ENCODE data around the gene ZNF519. TPM values are rescaled to one million over a fixed set of nuclear protein-coding genes. Genes with fewer than 3 reads are reported as not detected.

The ZNF519 gene
- total and polyA plus RNA-seq, 2 of the 8 experiments (the other 6 are each of a cell fraction or from before 2014, with no cell fraction given), result 24.0 to 38.6 TPM

DNA sequence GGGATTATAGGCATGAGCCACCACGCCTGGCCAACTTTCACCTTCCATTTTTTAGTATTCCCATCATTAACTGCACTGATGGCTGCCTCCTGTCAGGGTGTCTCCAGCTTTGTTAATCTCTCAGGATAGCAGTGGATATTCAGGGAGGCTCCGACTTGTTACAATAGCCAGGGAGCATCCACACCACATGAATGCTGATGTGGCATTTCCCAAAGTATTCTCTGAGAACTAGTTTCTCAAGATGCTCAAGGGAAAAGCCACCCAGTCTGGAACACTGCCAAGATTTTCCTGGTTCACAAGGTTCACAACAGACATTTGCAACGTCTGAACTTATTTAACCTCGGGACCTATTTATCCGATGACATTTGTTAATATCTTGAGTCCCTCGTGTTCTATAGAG lies 33.8 kb downstream of the ZNF519 start:
- H2AK5ac ChIP-seq (ENCODE audit: low read depth, low read length), result no peak overlapping the region
- H3K14ac ChIP-seq (ENCODE audit: insufficient read length), result no peak overlapping the region
- no peak overlapping the region for H2BK15ac ChIP-seq (ENCODE audit: low read length)
- DNase-seq (ENCODE audit: low read depth in 1 of 2, low spot score in 2 of 2) (no peak), FAIRE-seq (no peak)
- CTCF ChIA-PET (ENCODE audit: partially characterized antibody), result no interaction called here
- no peaks in the 10 kb centered on the region for H3K27me3 ChIP-seq (replicated peaks in 1 of 4; ENCODE audit: control insufficient read depth in 3 of 4, extremely low read depth in 1 of 4, insufficient read depth in 3 of 4, low read length in 3 of 4)
- H3K9me3 ChIP-seq (ENCODE audit: insufficient read depth in 2 of 2, low read depth in 1 of 2, low read length in 1 of 2), result peaks cover 6 to 9% of the 10 kb centered on the region in 2 experiments; a peak in 2 of 4 replicates
- TF ChIP-seq POU5F1 (IDR thresholded peaks at IDR 0.05; ENCODE audit: low read depth, low read length) (no peak), POLR2AphosphoS5 (IDR thresholded peaks at IDR 0.05; ENCODE audit: low read depth, low read length) (no peak), ASH2L (IDR thresholded peaks at IDR 0.05; ENCODE audit: low read length) (no peak)
- no peak overlapping the region for H3K27ac ChIP-seq (ENCODE audit: low read depth, low read length)
- WGBS, 2 experiments (ENCODE audit: extremely low coverage in 1 of 2, insufficient coverage in 1 of 2, insufficient read length in 1 of 2, insufficient replicate concordance in 2 of 2, low coverage in 1 of 2, low lambda C conversion rate in 2 of 2, missing lambda C conversion rate in 1 of 2), result 90% methylated on average over 6 of the region's 6 CpGs; no CpG with 5 or more reads in 1 of the 2 experiments
- H3K79me1 ChIP-seq (ENCODE audit: low read depth, low read length), result peaks cover 2% of the 10 kb centered on the region; the same call in 1 of the 2 replicates
- peaks cover 2 to 21% (median 7%) of the 10 kb centered on the region in 4 experiments; a peak in 5 of 8 replicates for H3K36me3 ChIP-seq (ENCODE audit: control insufficient read depth in 2 of 4, insufficient read depth in 4 of 4, low read length in 3 of 4)
- H3K4ac ChIP-seq (replicated peaks; ENCODE audit: insufficient read length, low read depth, low read length), result no peak overlapping the region
- H3K9ac ChIP-seq (replicated peaks in 1 of 4; ENCODE audit: extremely low read depth in 1 of 4, low read depth in 3 of 4, low read length in 3 of 4), result no peak overlapping the region
- no peak overlapping the region for H2BK12ac ChIP-seq (ENCODE audit: low read depth, low read length)
- H2BK20ac ChIP-seq (ENCODE audit: low read length), result no peak overlapping the region
- H3K18ac ChIP-seq (ENCODE audit: extremely low read depth, low read length), result no peak overlapping the region
- no peak overlapping the region for H2BK5ac ChIP-seq (ENCODE audit: low read depth, low read length)
- H3K4me3 ChIP-seq (ENCODE audit: extremely low read depth in 1 of 4, insufficient read depth in 2 of 4, low read depth in 3 of 4, low read length in 4 of 4), result no peak overlapping the region
- no peaks in the 10 kb centered on the region for H3K23me2 ChIP-seq (ENCODE audit: low read depth, low read length)
- H3K4me1 ChIP-seq (replicated peaks in 1 of 4; ENCODE audit: control insufficient read depth in 3 of 4, insufficient read depth in 4 of 4, low read length in 3 of 4), result no peaks in the 10 kb centered on the region
- no peak overlapping the region for H4K8ac ChIP-seq (ENCODE audit: extremely low read depth, insufficient read depth, low read length)
- peaks cover 0 to 2% of the 10 kb centered on the region in 2 experiments for H4K20me1 ChIP-seq (replicated peaks in 1 of 2; ENCODE audit: control insufficient read depth in 1 of 2, insufficient read depth in 2 of 2, low read length in 2 of 2)
- H4K91ac ChIP-seq (replicated peaks; ENCODE audit: insufficient read length, low read length), result no peak overlapping the region
- peaks cover 0 to 6% of the 10 kb centered on the region in 2 experiments; a peak in 1 of 4 replicates for H3K79me2 ChIP-seq (ENCODE audit: control insufficient read depth in 1 of 2, insufficient read depth in 2 of 2, low read length in 2 of 2)
- H2BK120ac ChIP-seq (replicated peaks; ENCODE audit: low read depth, low read length), result no peak overlapping the region
- H4K5ac ChIP-seq (ENCODE audit: insufficient read length, low read depth, low read length), result no peak overlapping the region
- H2AFZ ChIP-seq (ENCODE audit: low read length), result no peak overlapping the region
- POLR2A ChIA-PET (ENCODE audit: partially characterized antibody), result interaction anchor here (0.6 kb wide), 1 partner anchor 792 kb away, joined by 3 read pairs; no protein-coding TSS in a partner anchor
- no peak overlapping the region for H3K56ac ChIP-seq (replicated peaks; ENCODE audit: insufficient read length, low read depth, low read length)
- no peak overlapping the region for H3K23ac ChIP-seq (ENCODE audit: insufficient read length)
- no peak overlapping the region for H3K4me2 ChIP-seq (ENCODE audit: insufficient read depth in 1 of 2, low read depth in 2 of 2, low read length in 2 of 2)

All from H1 (cell line).